ENCODE results near the gene ZNF490.

GRCh38 chr19:12545267-12545666, 65.3 kb downstream of the ZNF490 start:
- no peak for TF ChIP-seq CTCF (IDR thresholded peaks at IDR 0.05)
- TF ChIP-seq POLR2AphosphoS5 (IDR thresholded peaks at IDR 0.05), result no peak
- TF ChIP-seq POLR2A (IDR thresholded peaks at IDR 0.05), result no peak
